T follicular helper cell (primary cell): ENCODE measurements around the gene PRSS35.
"Not testable (repeated sequence)": the region's sequence is repeated elsewhere in the genome, so short reads cannot be mapped to it uniquely, and the experiment has no call there.

ENCODE experiments used
- DNase-seq: peaks from one replicate; pipeline ENCODE4 v3.0.0-alpha.2; 2020; ENCODE audit warnings: low read depth
- total RNA-seq, 2 experiments: gene quantifications; one replicate each; lab custom pipeline; 2026; lab: John Stamatoyannopoulos, UW

The PRSS35 gene, protein sequence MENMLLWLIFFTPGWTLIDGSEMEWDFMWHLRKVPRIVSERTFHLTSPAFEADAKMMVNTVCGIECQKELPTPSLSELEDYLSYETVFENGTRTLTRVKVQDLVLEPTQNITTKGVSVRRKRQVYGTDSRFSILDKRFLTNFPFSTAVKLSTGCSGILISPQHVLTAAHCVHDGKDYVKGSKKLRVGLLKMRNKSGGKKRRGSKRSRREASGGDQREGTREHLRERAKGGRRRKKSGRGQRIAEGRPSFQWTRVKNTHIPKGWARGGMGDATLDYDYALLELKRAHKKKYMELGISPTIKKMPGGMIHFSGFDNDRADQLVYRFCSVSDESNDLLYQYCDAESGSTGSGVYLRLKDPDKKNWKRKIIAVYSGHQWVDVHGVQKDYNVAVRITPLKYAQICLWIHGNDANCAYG
- total RNA-seq, result 0.04 to 1.9 reads per million in 2 experiments

DNA sequence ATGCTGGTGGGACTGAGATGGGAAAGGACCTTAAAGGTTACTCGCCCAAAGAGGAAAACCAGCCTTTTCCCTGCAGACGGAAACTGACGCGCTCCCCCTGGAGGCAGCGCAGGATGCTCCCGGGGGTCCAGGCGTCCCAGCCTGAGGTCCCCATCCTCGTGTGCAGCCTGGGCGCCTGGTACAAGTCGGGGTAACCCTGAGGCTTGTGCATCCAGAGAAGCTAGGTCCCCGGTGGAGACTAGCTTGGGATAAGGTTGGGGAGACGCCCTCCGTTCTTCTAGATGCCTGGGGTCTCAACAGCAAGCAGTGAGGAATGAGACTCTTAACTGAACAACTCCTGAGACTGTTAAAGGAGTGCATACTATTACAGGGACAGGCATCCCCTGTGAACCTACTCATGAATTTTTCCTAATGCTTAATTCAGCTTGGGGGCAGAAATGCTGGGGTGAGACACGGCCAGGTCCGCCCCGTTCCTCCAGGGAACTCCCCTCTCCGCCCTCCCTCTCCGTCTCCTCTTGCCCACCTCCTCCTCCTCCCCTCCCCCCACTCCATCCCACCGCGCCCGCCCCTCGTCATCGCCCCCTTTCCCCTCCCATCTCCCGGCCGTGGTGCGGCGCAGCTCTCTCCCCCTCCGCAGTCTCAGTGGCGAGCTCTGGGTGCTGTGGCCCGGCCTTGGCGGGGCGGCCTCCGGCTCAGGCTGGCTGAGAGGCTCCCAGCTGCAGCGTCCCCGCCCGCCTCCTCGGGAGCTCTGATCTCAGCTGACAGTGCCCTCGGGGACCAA lies at the start of gene PRSS35:
Gene PRSS35, plus strand, starts transcription at position 634 of the 781 bp plus-strand sequence. CDS start 10,908 bp downstream, outside the sequence.
- DNase-seq, result no peak

DNA sequence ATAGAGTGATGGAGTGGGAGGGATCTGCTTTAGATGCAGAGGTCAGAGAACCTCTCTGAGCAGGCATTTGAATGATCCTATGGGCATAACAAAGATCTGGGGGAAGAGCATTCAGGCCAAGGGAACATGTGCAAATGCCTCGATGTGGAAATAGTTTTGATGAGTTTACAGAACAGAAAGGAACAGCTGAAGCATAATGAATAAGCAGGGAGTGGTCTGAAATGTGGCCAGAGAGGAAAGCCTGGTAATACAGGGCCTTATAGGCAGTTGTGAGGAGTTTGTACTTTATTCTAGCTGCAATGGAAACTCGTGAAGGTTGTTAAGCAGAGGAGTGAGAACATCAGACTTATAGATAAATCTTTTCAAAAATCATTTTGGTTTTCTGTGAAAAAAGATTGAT lies 48.4 kb upstream of the PRSS35 start:
- no peak for DNase-seq

DNA sequence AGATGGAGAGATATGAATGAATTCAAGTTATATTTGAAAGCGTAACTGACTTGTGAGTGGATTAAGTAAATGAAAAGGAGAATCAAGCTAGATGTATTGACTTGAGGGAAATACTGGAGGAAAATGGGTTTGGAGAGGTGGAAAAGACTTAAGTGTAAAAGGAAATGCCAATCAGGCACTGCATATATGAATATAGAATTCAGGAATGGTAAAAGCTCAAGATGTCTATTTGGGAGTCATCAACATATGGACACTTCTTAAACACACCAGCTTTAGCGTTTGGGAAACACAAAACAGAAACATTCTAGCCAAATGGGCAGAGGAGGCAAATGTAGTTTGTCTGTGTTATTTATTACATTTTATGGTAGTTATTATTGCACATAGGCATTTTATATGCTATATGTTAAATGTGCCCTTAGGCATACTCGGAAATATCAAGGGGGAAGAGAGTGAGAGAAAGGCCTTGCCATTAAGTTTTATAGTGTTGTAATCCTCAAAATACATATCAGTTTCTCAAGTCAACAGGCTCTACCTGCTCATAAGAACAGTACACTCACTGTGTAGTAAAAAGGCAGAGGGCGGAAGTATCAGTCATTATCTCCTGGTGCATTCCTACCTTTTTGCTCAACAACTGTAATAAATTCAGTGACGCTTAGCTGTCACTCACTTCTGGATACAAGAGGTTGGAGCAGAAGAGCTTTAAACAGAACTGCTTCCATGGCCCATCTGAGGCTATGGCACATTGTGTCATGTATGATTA lies 47.8 kb upstream of the PRSS35 start:
- no peak for DNase-seq

DNA sequence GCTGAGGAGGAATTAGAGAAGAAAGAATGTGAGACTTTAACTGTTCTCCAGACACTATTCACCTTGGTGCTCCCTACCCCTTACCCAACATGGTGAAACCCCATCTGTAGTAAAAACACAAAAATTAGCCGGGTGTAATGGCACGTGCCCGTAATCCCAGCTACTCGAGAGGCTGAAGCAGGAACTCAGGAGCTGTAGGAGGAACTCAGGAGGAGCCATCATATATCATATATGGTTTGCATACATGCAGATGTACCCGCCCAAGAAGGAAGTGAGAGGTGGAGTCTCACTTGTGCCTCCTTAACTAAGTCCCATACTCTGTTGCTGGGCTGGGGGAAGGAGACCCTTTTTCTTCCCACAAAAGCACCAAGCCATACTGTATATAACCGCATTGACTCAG lies 46.0 kb upstream of the PRSS35 start:
- no peak for DNase-seq

DNA sequence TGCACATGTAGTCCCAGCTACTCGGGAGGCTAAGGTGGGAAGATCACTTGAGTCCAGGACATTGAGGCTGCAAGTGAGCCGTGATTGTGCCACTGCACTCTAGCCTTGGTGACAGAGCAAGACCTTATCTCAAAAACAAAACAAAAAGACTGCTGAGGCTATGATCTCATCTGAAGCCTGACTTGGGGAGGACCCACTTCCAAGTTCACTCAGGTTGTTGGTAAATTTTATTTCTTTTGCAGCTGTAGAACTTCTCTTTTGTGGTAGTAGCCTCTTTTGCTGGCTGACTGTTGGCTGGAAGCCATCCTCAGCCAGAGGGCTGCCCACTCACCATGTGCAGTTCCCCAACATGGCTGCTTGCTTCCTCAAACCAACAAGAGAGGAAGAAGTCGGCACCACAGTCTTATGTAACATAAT lies 44.7 kb upstream of the PRSS35 start:
- no peak for DNase-seq

DNA sequence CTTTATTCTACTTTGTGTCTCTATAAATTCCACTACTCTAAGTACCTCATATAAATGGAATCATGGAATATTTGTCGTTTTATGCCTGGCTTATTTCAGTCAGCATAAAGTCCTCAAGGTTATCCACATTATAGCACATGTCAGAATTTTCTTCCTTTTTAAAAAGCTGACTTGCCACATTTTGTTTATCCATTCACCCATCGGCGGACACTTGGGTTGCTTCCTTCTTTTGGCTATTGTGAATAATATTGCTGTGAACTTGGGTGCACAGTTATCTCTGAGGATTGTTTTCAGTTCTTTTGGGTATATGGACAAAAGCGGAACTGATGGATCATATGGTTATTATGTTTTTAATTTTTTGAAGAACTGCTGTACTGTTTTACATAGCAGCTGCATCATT lies 42.3 kb upstream of the PRSS35 start:
- DNase-seq, result no peak

DNA sequence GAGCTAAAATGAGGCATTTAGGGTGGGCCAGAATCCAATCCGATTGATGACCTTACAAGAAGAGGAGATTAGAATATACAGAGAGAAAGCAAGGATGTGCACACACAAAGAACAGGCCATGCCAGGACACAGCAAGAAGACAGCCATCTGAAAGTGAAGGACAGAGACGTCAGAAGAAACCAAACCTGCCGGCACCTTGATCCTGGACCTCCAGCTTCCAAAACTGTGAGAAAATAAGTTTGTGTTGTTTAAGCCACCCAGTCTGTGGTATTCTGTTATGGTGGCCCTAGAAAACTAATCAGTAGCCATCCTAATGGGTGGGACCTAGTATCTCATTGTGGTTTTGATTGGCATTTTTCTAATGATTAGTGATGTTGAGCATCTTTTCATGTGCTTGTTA lies 41.7 kb upstream of the PRSS35 start:
- no peak for DNase-seq

DNA sequence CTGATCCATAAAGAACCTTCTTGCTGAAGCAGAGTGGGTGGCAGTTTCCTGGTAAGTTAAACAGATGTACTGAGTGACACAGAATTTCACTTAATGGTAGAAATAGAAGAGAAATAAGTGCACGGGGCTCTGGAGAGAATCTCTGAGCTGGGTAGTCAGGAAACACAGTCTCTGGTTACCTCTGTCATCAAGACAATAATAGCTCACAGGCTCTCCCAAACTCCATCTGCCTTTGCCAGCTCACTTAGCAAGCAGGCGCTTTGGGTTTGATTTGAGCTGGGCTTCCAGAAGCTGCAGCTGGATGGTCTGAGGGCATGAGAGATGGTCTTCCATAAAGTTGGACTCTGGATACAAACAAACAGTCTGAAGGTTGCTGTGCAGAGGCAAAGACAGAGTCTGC lies 39.6 kb upstream of the PRSS35 start:
- DNase-seq, result no peak

DNA sequence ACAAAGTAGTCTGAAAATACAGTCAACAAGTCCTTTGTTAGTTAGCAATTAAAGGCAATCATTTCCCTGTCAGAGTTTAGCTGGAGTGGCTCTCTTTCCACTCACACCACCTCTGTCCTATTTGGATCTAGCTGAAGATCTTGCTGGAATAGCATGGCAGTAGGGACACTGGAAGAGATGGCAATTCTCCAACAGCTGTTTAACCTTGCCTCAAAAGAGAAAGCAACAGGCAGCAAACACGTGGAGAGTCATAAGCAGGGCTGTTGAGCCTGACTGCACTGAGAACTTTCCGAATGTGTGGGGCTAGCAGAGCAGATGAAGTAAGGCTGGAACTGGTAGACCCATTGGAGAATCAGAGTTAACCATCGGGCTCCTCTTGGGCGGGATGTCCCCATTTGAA lies 38.0 kb upstream of the PRSS35 start:
- DNase-seq, result no peak

DNA sequence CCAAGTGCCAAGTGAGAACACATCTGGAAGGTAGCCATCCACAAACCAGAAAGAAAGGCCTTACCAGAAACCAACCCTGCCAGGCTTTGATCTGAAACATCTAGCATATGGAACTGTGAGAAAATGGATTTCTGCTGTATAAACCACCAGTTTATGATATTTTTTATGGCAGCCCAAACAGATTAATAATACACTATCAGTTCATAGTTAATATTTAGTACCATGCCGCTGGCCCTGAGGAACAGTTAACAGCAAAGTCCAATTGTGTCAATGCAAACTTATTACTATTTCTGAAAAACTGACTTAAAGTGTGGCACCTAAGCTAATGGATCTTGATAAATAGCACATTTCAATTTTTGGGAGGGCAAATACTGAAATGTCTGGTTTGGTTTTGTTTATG lies 35.4 kb upstream of the PRSS35 start:
- no peak for DNase-seq

DNA sequence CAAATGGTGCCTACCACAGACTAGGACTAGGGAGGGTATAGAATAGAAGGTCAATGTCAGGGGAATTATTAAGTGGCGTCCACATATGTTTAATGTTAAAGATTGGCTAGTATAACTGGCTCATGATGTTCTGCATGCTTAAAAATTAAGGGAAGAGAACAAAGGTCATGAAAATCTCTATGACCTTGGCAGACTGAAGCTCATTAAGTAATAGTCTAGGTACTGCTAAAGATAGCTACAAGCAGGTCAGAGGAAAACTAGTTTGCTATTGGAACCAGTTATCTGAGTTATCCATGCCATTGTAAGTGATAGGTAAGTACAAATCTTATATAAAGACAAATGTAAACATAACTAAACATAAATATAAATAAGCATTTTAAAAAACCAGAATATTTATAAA lies 32.9 kb upstream of the PRSS35 start:
- no peak for DNase-seq

DNA sequence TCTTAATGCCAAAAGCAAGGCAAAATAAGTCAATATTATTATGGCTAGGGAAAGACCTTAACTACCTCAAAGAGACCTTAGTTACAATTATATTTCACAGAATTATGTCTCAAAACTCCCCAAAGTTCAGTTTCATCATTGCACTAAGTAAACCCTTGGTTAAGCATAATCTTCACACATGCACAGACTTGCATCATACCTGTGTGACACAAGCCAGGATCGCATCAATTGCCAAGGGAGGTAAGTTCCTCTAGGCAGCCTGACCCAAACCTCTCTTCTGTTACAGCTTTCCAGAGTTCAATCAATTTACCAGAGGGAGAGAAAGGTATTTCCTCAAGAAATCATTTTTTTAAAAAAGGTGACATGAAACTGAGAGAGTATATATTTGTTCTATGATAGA lies 31.9 kb upstream of the PRSS35 start:
- DNase-seq, result no peak

DNA sequence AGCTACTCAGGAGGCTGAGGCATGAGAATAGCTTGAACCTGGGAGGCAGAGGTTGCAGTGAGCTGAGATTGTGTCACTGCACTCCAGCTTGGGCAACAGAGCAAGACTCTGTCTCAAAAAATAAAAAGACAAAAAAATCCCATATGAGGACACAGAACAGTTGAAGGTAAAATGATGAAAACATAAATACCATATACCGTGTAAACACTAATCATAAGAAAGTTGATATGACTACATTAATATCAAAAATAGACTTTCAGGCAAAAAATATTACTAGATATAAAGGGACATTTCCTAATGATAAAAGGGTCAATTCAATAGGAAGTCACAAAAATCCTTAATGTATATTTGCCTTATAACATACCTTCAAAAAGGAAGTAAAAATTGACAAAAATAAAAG lies 30.4 kb upstream of the PRSS35 start:
- not testable (repeated sequence) for DNase-seq

DNA sequence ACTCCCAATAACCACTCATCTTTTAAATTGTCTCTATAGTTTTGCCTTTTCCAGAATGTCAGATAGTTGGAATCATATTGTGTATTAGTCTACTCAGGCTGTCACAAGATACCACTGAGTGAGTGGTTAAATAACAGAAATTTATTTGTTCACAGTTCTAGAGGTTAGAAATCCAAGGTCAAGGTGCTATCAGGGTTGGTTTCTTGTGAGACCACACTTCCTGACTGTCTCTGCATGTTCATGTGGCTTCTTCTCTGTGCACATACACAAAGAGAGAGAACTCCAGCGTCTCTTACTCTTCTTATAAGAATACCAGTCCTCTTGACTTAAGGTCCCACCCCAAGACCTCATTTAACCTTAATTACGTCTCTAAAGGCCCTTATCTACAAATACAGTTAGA lies 23.9 kb upstream of the PRSS35 start:
- DNase-seq, result no peak

DNA sequence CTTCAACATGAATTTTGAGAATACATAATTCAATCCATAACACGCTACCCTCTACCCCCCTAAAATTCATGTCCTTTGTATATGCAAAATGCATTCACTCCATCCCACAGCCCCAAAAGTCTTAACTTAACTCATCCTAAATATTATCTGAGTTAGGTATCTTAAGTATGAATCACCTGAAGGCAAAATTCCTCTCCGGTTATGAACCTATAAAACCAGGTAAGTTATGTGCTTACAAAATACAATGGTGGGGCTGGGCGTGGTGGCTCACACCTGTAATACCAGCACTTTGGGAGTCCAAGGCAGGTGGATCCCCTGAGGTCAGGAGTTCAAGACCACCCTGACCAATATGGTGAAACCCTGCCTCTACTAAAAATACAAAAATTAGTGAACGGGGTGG lies 23.5 kb upstream of the PRSS35 start:
- DNase-seq, result no peak

DNA sequence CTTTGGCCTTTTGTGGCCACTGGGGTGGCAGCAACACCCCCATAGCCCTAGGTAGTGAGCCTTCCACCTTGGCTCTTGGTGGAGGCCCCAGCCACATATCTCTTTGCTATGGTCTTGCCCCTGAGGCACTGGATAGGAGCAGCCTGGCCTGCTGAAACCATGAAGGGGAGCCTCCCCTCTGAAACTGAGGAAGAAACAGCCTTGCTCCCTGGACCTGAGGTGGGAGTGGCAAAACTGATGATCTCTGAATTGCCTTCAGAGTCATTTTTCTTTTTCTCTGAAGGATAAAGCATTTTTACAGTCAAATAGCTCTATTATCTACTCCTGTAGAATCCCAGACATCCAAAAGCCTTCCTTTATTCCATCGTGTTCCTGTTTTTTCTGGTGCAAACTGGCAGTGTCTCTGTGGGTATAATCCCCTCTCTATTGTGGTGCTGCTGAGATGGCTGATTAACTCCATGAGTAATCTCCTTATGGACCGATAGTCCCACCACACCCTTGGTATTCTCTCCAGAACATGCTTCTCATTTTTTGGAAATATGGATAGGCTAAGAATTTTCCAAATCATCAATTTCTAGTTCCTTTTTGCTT lies 22.0 kb upstream of the PRSS35 start:
- no peak for DNase-seq

DNA sequence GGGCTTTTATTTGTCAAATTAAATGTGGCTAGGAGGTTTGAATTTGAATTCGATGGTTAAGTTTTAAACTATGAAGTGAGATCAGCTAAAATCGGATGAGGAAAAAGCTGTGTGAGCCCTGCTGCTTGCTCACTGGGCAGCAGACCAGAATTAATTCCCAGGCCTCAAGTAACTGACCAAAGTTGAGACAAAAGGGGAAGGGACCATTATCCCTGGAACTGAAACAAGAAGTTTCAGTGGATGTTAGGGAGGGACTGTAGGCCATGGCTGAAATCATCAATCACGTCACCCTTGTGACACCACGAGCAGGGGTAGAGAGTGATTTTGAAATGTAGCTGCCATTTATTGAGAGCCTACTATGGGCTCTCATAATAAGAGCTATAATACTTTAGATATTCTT lies 7.0 kb upstream of the PRSS35 start:
- no peak for DNase-seq

DNA sequence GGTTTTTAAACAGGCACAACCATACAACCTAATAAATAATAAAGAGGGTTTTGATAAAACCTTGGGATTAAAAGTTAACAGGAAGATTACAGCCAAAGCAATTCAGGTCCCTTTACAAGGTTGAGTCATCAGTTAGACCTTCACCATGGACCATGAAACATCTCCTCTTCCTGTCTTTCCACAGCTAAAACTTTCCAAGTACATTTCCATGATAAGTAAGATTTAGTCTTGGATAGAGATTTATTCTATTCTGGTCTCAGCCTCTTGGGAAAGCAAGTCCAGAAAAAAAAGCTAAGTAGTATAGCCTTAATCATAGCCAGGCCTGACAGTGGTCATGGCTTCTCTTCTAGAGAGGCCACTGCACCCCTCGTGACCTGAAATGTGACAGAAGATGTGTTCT lies 2.9 kb upstream of the PRSS35 start:
- DNase-seq, result no peak

DNA sequence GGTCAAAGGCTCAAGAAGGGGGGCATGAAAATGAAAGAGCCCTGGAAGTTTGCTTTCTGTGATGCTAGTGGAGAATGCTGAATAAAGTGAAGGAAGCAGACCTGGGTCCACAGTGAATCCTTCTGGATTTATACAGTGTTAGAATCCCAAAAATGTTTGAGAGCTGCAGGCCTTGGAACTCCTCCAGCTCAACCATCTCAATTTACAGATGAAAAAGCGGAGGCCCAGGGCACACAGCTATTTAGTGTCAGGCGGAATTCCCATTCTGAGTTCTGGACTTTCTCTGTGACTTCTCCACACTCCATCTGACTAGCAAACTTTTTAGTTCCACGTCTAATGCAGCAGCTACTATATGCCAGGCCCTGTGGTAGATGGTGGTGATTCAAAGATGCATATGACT lies 1.5 kb upstream of the PRSS35 start:
- DNase-seq, result no peak

DNA sequence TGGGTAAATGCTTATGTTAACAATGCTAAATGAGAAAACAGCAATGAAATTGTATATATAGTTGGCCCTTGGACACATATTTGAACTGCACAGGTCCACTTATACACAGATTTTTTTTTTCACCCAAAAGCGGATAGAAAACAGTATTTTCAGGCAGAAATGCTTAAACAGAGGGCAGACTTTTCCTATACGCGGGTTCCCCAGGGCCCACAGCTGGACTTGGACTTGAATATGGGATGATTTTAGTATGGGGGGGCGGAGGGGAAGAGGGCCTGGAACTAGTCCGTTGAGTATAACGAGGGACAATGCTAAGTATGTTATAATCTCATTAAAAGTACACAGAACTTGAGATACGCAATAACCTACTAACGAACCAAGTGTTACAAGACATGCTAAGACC lies 1.1 kb upstream of the PRSS35 start:
- no peak for DNase-seq

DNA sequence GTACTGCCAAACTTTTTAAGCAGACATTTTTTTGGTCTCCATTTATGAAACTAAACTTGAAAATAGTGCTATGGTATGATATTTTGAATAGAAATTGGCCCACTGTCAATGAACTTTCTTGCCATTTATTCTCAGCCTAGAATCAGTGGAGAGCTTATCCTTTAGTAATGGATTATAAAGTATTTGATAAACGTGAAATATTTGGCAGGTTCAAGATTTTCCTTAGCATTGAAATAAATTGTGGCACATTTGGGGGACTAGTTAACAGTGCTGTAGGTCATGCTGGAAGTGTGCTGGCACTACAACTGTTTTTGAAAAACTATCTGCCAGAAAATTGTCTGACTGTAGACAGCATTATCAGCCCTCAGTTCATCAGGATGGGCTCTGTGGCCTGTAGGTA lies 2.1 kb downstream of the PRSS35 start:
- DNase-seq, result no peak

DNA sequence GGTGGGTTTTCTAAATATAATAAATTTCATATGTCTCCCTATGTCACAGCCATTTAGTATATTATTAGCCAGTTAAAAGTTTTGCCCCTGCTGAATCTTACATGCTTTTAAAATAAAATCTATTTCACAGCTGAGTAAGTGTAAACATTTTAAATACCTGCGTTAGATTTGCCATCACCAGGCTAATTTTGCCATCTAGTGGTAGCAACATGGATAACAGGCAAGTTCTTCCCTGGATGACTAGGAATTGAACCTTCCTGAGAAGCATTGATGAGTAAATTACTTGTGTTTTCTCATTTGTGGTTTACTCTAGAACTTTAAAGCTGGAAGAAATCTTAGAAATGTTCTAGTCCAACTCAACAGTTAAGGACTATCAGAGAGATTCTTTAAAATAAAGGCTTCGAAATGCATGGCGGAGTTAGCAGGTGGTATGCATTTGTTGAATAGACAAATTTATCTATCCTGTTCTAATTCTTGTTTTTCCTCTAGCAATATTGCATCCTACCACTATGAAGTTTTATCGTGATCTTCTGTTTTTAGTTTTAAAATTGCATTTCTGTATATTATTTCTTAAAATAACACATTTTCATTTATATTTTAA lies 2.6 kb downstream of the PRSS35 start:
- DNase-seq, result no peak
